HCT116 (cell line): ENCODE measurements around the gene HSPG2. TPM values are rescaled to one million over a fixed set of nuclear protein-coding genes. Genes with fewer than 3 reads are reported as not detected.

Source experiments
- ATAC-seq: fragments of 200-7000 bp; cut with Tn5 transposase; 2 replicates; pipeline ENCODE4 v1.9.1; 2020; ENCODE audit warnings: mild to moderate bottlenecking, moderate library complexity
- BruUV-seq: library from RNA; stranded (reverse); fragments of 400-500 nt; replicated peaks from 2 replicates; lab custom pipeline; 2021; lab: Mats Ljungman, UMichigan
- CTCF ChIA-PET: fragments of 300-600 bp; sonication (Branson Sonifier 250); formaldehyde crosslinking; loops from one replicate; lab custom pipeline; 2021; ENCODE audit warnings: antibody characterized with exemption; lab: Charles Lee
- POLR2A ChIA-PET: fragments of 300-600, 350-600 bp; sonication (Branson Sonifier 250); formaldehyde crosslinking; loops from one replicate; lab custom pipeline; 2021; ENCODE audit warnings: antibody characterized with exemption; lab: Charles Lee
- RAD21 ChIA-PET, 2 experiments: fragments of 300-600 bp; sonication (Branson Sonifier 250); formaldehyde crosslinking; loops; one replicate each; lab custom pipeline; 2023; ENCODE audit warnings: low total read pairs in 2 of 2; ENCODE audit not compliant: uncharacterized antibody in 2 of 2, unreplicated experiment in 2 of 2, low non-redundant PET in 1 of 2; lab: Charles Lee
- DNase-seq: peaks from one replicate; pipeline ENCODE4 v3.0.0-alpha.2; 2010; ENCODE audit warnings: low read depth, low spot score
- H2AFZ ChIP-seq: fragments of 200-600 bp; shearing (Covaris generic), sonication (generic); 2 replicates; pipeline ENCODE4 v1.6.1; 2017; ENCODE audit warnings: low read depth, mixed run types, mixed read lengths, antibody characterized with exemption, low read length; ENCODE audit not compliant: poor library complexity, severe bottlenecking
- H3K27ac ChIP-seq: 2 replicates; pipeline ENCODE4 v1.5.1; 2012; ENCODE audit warnings: low read depth, low read length
- H3K27me3 ChIP-seq: fragments of 200-600 bp; sonication (generic); 2 replicates; pipeline ENCODE4 v1.6.1; 2016; ENCODE audit warnings: mixed run types, low read length, mixed read lengths; ENCODE audit not compliant: insufficient read depth
- H3K36me3 ChIP-seq, 2 experiments: fragments of 200-500 bp in 1 of 2; fragments of 200-600 bp in 1 of 2; sonication (Bioruptor generic) in 1 of 2; sonication (generic) in 1 of 2; 2 replicates each; pipeline versions ENCODE4 v1.5.1 to v1.6.1; 2014 to 2016; ENCODE audit warnings: low read length in 2 of 2, inconsistent platforms in 1 of 2, mixed read lengths in 1 of 2, mixed run types in 1 of 2; ENCODE audit not compliant: insufficient read depth in 2 of 2, control insufficient read depth in 1 of 2
- H3K4me1 ChIP-seq, 2 experiments: fragments of 200-600 bp in 1 of 2; sonication (generic) in 1 of 2; 2 replicates each; pipeline versions ENCODE4 v1.5.1 to v1.6.1; 2012 to 2017; ENCODE audit warnings: low read length in 2 of 2, inconsistent platforms in 1 of 2, mild to moderate bottlenecking in 1 of 2, mixed read lengths in 1 of 2, mixed run types in 1 of 2, moderate library complexity in 1 of 2; ENCODE audit not compliant: insufficient read depth in 2 of 2, control insufficient read depth in 1 of 2
- H3K4me2 ChIP-seq: fragments of 200-600 bp; sonication (generic); 2 replicates; pipeline ENCODE4 v1.6.1; 2017; ENCODE audit warnings: mixed run types, low read length, mixed read lengths
- H3K4me3 ChIP-seq, 2 experiments: fragments of 200-600 bp in 1 of 2; sonication (generic) in 1 of 2; replicated peaks in 1 of 2; 2 replicates each; pipeline ENCODE4 v1.5.1; 2011 to 2016; ENCODE audit warnings: low read length in 2 of 2, control low read depth in 1 of 2, low read depth in 1 of 2, mild to moderate bottlenecking in 1 of 2, mixed read lengths in 1 of 2, mixed run types in 1 of 2
- H3K79me2 ChIP-seq: fragments of 200-600 bp; sonication (generic); 2 replicates; pipeline ENCODE4 v1.6.1; 2017; ENCODE audit warnings: mild to moderate bottlenecking, mixed run types, low read length, moderate library complexity, mixed read lengths; ENCODE audit not compliant: insufficient read depth
- H3K9ac ChIP-seq: fragments of 200-600 bp; sonication (generic); 2 replicates; pipeline ENCODE4 v1.6.1; 2016; ENCODE audit warnings: low read length, mixed read lengths
- H3K9me2 ChIP-seq: fragments of 200-600 bp; sonication (generic), shearing (Covaris generic); 2 replicates; pipeline ENCODE4 v1.6.1; 2017; ENCODE audit warnings: mixed run types, mild to moderate bottlenecking, moderate library complexity; ENCODE audit not compliant: insufficient read depth
- H3K9me3 ChIP-seq, 2 experiments: fragments of 200-500 bp in 1 of 2; fragments of 200-600 bp in 1 of 2; sonication (Bioruptor generic) in 1 of 2; sonication (generic) in 1 of 2; 2 replicates each; pipeline ENCODE4 v1.6.1; 2014 to 2017; ENCODE audit warnings: low read length in 2 of 2, mixed read lengths in 2 of 2, inconsistent platforms in 1 of 2, low read depth in 1 of 2, mild to moderate bottlenecking in 1 of 2, mixed run types in 1 of 2, moderate library complexity in 1 of 2; ENCODE audit not compliant: control insufficient read depth in 1 of 2, insufficient read depth in 1 of 2
- H4K20me1 ChIP-seq: fragments of 200-600 bp; sonication (generic), shearing (Covaris generic); 2 replicates; pipeline ENCODE4 v1.6.1; 2017; ENCODE audit warnings: mixed run types, mild to moderate bottlenecking, moderate library complexity; ENCODE audit not compliant: insufficient read depth
- CBX3 ChIP-seq: IDR thresholded peaks from 2 replicates; pipeline ENCODE4 v1.6.1; 2012; ENCODE audit warnings: low read depth
- FOSL1 ChIP-seq: IDR thresholded peaks from 2 replicates; pipeline ENCODE4 v1.6.1; 2012; ENCODE audit warnings: low read depth
- JUND ChIP-seq: IDR thresholded peaks from 2 replicates; pipeline ENCODE4 v1.6.1; 2012
- SP1 ChIP-seq: IDR thresholded peaks from 2 replicates; pipeline ENCODE4 v1.6.1; 2012; ENCODE audit warnings: low read depth
- SRF ChIP-seq: IDR thresholded peaks from 2 replicates; pipeline ENCODE4 v1.6.1; 2012; ENCODE audit warnings: low read depth
- TCF7L2 ChIP-seq: IDR thresholded peaks from 2 replicates; pipeline ENCODE4 v1.7.0; 2011; ENCODE audit warnings: borderline replicate concordance, inconsistent platforms; ENCODE audit not compliant: insufficient read depth, insufficient read length; ENCODE audit errors: extremely low read depth
- ZFX ChIP-seq: fragments of 450-650 bp; IDR thresholded peaks from 2 replicates; pipeline ENCODE4 v1.6.1; 2017
- ZNF274 ChIP-seq: fragments of 200-500 bp; sonication (Bioruptor generic); IDR thresholded peaks from 2 replicates; pipeline ENCODE4 v1.6.1; 2014; ENCODE audit warnings: mild to moderate bottlenecking, low read depth, low read length, inconsistent platforms
- intact Hi-C: fragments of 100-400 bp; cut with micrococcal nuclease; formaldehyde crosslinking; loops from 2 replicates; pipeline ENCODE4 v1.10.0; 2022
- total RNA-seq: library from RNA; stranded (reverse); gene quantifications from one replicate; pipeline ENCODE4 v1.2.1, GENCODE V29; 2021; ENCODE audit not compliant: unreplicated experiment

HSPG2 gene
- total RNA-seq, 1 experiment from 2014 or later = 55.7 TPM

DNA sequence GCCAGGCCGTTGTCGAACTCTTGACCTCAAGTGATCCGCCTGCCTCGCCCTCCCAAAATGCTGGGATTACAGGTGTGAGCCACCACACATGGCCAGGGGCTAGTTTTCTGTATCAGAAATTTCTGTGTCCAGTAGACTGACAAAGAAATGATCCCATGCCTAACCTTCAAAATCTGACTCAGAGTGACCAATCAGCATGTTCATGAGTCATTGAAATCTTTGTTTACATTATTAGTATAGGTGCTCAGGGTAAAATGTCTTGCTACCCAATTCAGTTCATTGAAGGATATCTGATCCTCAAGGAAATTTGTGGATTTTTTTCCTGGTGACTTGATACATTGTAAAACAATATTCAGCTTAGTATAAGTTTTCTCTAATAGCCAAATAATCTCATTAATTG, 136.0 kb downstream of the HSPG2 start:
- DNase-seq = no peak
- ChIA-PET POLR2A (no interaction called here), RAD21 (no interaction called here), CTCF (interaction anchor here (0.6 kb wide), 1 partner anchor 38 kb away, joined by 3 read pairs; no protein-coding TSS in a partner anchor)
- ATAC-seq = no peak
- no peak overlapping the region for H3K9ac ChIP-seq
- H3K27me3 ChIP-seq = no peaks in the 10 kb centered on the region
- no peak overlapping the region for H3K27ac ChIP-seq
- no TSS peak for BruUV-seq
- no peak overlapping the region for H2AFZ ChIP-seq
- H3K79me2 ChIP-seq = no peaks in the 10 kb centered on the region
- no peaks in the 10 kb centered on the region for H3K9me2 ChIP-seq
- H3K9me3 ChIP-seq = no peaks in the 10 kb centered on the region
- no peak overlapping the region for H3K4me3 ChIP-seq
- peak overlapping the region; percentile 2; the same call in 1 of the 2 replicates for H3K4me2 ChIP-seq
- peaks cover 0 to 16% of the 10 kb centered on the region in 2 experiments; a peak in 2 of 4 replicates for H3K4me1 ChIP-seq
- intact Hi-C loops = no loop called here
- no peaks in the 10 kb centered on the region for H3K36me3 ChIP-seq
- no peak for TF ChIP-seq SRF
- no peak for TF ChIP-seq ZNF274
- TF ChIP-seq FOSL1 = peak; percentile 65; the same call in 1 of the 2 replicates
- TF ChIP-seq ZFX = no peak
- 0 out of 2 replicates have a peak, but pooled peaks have one; percentile 7 for TF ChIP-seq SP1
- no peak for TF ChIP-seq CBX3
- TF ChIP-seq JUND = 0 out of 2 replicates have a peak, but pooled peaks have one; percentile 36
- no peaks in the 10 kb centered on the region for H4K20me1 ChIP-seq

DNA sequence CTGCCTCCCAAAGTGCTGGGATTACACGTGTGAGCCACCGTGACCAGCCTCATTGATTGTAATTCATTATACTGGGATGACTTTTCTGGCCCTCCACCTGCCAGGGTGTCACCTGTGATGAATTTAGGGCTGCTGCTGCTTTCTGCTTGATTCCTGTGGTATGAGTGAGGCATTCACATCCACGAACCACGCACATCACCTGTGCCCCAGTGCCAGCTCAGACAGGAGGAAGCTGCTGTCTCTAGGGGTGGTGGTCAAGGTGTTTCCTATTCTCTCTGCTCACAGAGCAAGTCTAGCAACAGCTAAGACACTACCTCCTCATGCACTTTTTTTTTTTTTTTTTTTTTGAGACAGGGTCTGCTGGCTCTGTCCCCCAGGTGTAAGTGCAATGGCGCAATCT, 137.4 kb downstream of the HSPG2 start:
- ChIA-PET CTCF (no interaction called here), RAD21 (no interaction called here)
- Histone ChIP-seq H3K9ac (no peak overlapping the region), H3K27me3 (no peaks in the 10 kb centered on the region), H3K9me3 (peaks cover 0 to 5% of the 10 kb centered on the region in 2 experiments; a peak in 1 of 4 replicates), H3K9me2 (no peaks in the 10 kb centered on the region), H3K79me2 (no peaks in the 10 kb centered on the region)
- no TSS peak for BruUV-seq
- intact Hi-C loops = no loop called here
- TF ChIP-seq TCF7L2 = no peak
- TF ChIP-seq ZFX = no peak
- no peak for TF ChIP-seq ZNF274
- no peak for TF ChIP-seq JUND
- TF ChIP-seq, all 23 proteins: peak for 0
- Histone ChIP-seq H4K20me1 (no peaks in the 10 kb centered on the region), H3K4me2 (no peak overlapping the region), H3K36me3 (no peaks in the 10 kb centered on the region), H3K4me1 (peaks cover 0 to 16% of the 10 kb centered on the region in 2 experiments; a peak in 2 of 4 replicates), H2AFZ (no peak overlapping the region), H3K27ac (no peak overlapping the region), H3K4me3 (no peak overlapping the region)
- POLR2A ChIA-PET = no interaction called here
- DNase-seq (no peak), ATAC-seq (no peak)
